Measurements from ENCODE around the gene DDR1. TPM values are rescaled to one million over a fixed set of nuclear protein-coding genes. Genes with fewer than 3 reads are reported as not detected.

DDR1 gene
- total RNA-seq = 11.3 and 13.7 TPM in 2 replicates

- Mint-ChIP-seq H3K4me1 (ENCODE audit: low read depth) (peaks cover 27% of the 10 kb centered on the region), H3K27ac (peak within 1 kb of the TSS; percentile 65), H3K27me3 (ENCODE audit: low read depth) (peaks cover 4% of the 10 kb centered on the region), H3K9me3 (no peaks in the 10 kb centered on the region), H3K4me3 (ENCODE audit: low read depth) (peak within 1 kb of the TSS; percentile 79), H3K36me3 (ENCODE audit: low read depth) (no peaks in the 10 kb centered on the region)
- intact Hi-C loops (cut with micrococcal nuclease) = no loop called here
- no peak for DNase-seq (ENCODE audit: low spot score)
Measured at GRCh38 chr6:30883685-30884520, at the start of gene DDR1. TSS of gene DDR1 (plus strand) at chr6:30884519. CDS start at chr6:30888730, 4,211 bp downstream.

- H3K4me3 Mint-ChIP-seq (ENCODE audit: low read depth) = no peak overlapping the region
- intact Hi-C loops (cut with micrococcal nuclease) = no loop called here
Measured at GRCh38 chr6:30834646-30835045, 49.7 kb upstream of the DDR1 start.

GRCh38 chr6:30835576-30835975 is 48.7 kb upstream of the DDR1 start:
- DNase-seq (ENCODE audit: low spot score) = no peak
- H3K4me1 Mint-ChIP-seq (ENCODE audit: low read depth) = peaks cover 28% of the 10 kb centered on the region
- no peaks in the 10 kb centered on the region for H3K9me3 Mint-ChIP-seq
- H3K27ac Mint-ChIP-seq = no peak overlapping the region
- intact Hi-C loops (cut with micrococcal nuclease) = no loop called here
- H3K27me3 Mint-ChIP-seq (ENCODE audit: low read depth) = no peaks in the 10 kb centered on the region
- H3K4me3 Mint-ChIP-seq (ENCODE audit: low read depth) = no peak overlapping the region
- no peaks in the 10 kb centered on the region for H3K36me3 Mint-ChIP-seq (ENCODE audit: low read depth)

More at GRCh38 chr6:30834646-30835045, 49.7 kb upstream of the DDR1 start:
- Mint-ChIP-seq H3K9me3 (no peaks in the 10 kb centered on the region), H3K4me1 (ENCODE audit: low read depth) (peaks cover 35% of the 10 kb centered on the region), H3K27ac (peak overlapping the region; percentile 36), H3K27me3 (ENCODE audit: low read depth) (no peaks in the 10 kb centered on the region), H3K36me3 (ENCODE audit: low read depth) (no peaks in the 10 kb centered on the region)
- DNase-seq (ENCODE audit: low spot score) = no peak

DNA sequence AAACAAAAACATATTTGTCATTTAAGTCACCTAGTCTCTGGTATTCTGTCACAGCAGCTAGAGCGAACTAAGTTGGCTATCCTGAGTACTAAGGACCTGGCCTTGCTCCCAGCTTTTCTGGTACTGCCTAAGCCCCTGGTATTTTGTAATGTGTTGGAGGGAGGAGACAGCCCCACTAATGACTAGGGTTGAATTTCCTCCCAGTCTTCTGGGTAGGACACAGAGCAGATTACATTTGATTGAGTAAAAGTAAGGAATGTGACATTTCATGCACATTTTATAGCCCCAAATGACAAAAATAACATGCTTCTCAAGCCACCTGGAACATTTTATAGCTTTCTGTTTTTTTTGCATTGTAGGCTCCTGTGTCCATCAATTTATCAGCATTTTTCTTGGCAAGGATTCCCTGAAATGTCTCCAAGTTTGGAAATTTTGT is 47.9 kb upstream of the DDR1 start:
- no peaks in the 10 kb centered on the region for H3K36me3 Mint-ChIP-seq (ENCODE audit: low read depth)
- intact Hi-C loops (cut with micrococcal nuclease) = no loop called here
- H3K4me1 Mint-ChIP-seq (ENCODE audit: low read depth) = peaks cover 22% of the 10 kb centered on the region
- H3K27me3 Mint-ChIP-seq (ENCODE audit: low read depth) = no peaks in the 10 kb centered on the region
- no peak overlapping the region for H3K4me3 Mint-ChIP-seq (ENCODE audit: low read depth)
- no peak for DNase-seq (ENCODE audit: low spot score)
- H3K9me3 Mint-ChIP-seq = no peaks in the 10 kb centered on the region
- H3K27ac Mint-ChIP-seq = no peak overlapping the region

- no peak for DNase-seq (ENCODE audit: low spot score)
- no peak overlapping the region for H3K27ac Mint-ChIP-seq
- intact Hi-C loops (cut with micrococcal nuclease) = no loop called here
- H3K4me3 Mint-ChIP-seq (ENCODE audit: low read depth) = no peak overlapping the region
- H3K9me3 Mint-ChIP-seq = no peaks in the 10 kb centered on the region
- peaks cover 22% of the 10 kb centered on the region for H3K4me1 Mint-ChIP-seq (ENCODE audit: low read depth)
- H3K27me3 Mint-ChIP-seq (ENCODE audit: low read depth) = no peaks in the 10 kb centered on the region
- no peaks in the 10 kb centered on the region for H3K36me3 Mint-ChIP-seq (ENCODE audit: low read depth)
Measured at GRCh38 chr6:30836957-30837356, 47.4 kb upstream of the DDR1 start.

- Mint-ChIP-seq H3K27me3 (ENCODE audit: low read depth) (no peaks in the 10 kb centered on the region), H3K36me3 (ENCODE audit: low read depth) (no peaks in the 10 kb centered on the region), H3K9me3 (no peaks in the 10 kb centered on the region), H3K4me3 (ENCODE audit: low read depth) (no peak overlapping the region), H3K27ac (no peak overlapping the region), H3K4me1 (ENCODE audit: low read depth) (peaks cover 22% of the 10 kb centered on the region)
- intact Hi-C loops (cut with micrococcal nuclease) = no loop called here
- DNase-seq (ENCODE audit: low spot score) = no peak
Measured at GRCh38 chr6:30837432-30837831, 46.9 kb upstream of the DDR1 start.

GRCh38 chr6:30837870-30838269 is 46.4 kb upstream of the DDR1 start:
- H3K9me3 Mint-ChIP-seq = no peaks in the 10 kb centered on the region
- intact Hi-C loops (cut with micrococcal nuclease) = no loop called here
- H3K4me1 Mint-ChIP-seq (ENCODE audit: low read depth) = peaks cover 20% of the 10 kb centered on the region
- DNase-seq (ENCODE audit: low spot score) = no peak
- H3K4me3 Mint-ChIP-seq (ENCODE audit: low read depth) = no peak overlapping the region
- H3K27ac Mint-ChIP-seq = no peak overlapping the region
- no peaks in the 10 kb centered on the region for H3K36me3 Mint-ChIP-seq (ENCODE audit: low read depth)
- H3K27me3 Mint-ChIP-seq (ENCODE audit: low read depth) = no peaks in the 10 kb centered on the region

- H3K27me3 Mint-ChIP-seq (ENCODE audit: low read depth) = no peaks in the 10 kb centered on the region
- no peak for DNase-seq (ENCODE audit: low spot score)
- no peak overlapping the region for H3K4me3 Mint-ChIP-seq (ENCODE audit: low read depth)
- H3K36me3 Mint-ChIP-seq (ENCODE audit: low read depth) = no peaks in the 10 kb centered on the region
- no peaks in the 10 kb centered on the region for H3K9me3 Mint-ChIP-seq
- H3K27ac Mint-ChIP-seq = no peak overlapping the region
- H3K4me1 Mint-ChIP-seq (ENCODE audit: low read depth) = peaks cover 21% of the 10 kb centered on the region
- intact Hi-C loops (cut with micrococcal nuclease) = no loop called here
Measured at GRCh38 chr6:30839671-30840070, 44.6 kb upstream of the DDR1 start.

GRCh38 chr6:30840084-30840934 is 44.0 kb upstream of the DDR1 start:
- H3K4me3 Mint-ChIP-seq (ENCODE audit: low read depth) = no peak overlapping the region
- no peaks in the 10 kb centered on the region for H3K36me3 Mint-ChIP-seq (ENCODE audit: low read depth)
- peaks cover 15% of the 10 kb centered on the region for H3K4me1 Mint-ChIP-seq (ENCODE audit: low read depth)
- no peak overlapping the region for H3K27ac Mint-ChIP-seq
- no peaks in the 10 kb centered on the region for H3K27me3 Mint-ChIP-seq (ENCODE audit: low read depth)
- intact Hi-C loops (cut with micrococcal nuclease) = no loop called here
- no peak for DNase-seq (ENCODE audit: low spot score)
- H3K9me3 Mint-ChIP-seq = no peaks in the 10 kb centered on the region

- peaks cover 15% of the 10 kb centered on the region for H3K4me1 Mint-ChIP-seq (ENCODE audit: low read depth)
- no peaks in the 10 kb centered on the region for H3K36me3 Mint-ChIP-seq (ENCODE audit: low read depth)
- intact Hi-C loops (cut with micrococcal nuclease) = no loop called here
- DNase-seq (ENCODE audit: low spot score) = no peak
- H3K27me3 Mint-ChIP-seq (ENCODE audit: low read depth) = no peaks in the 10 kb centered on the region
- no peak overlapping the region for H3K4me3 Mint-ChIP-seq (ENCODE audit: low read depth)
- no peaks in the 10 kb centered on the region for H3K9me3 Mint-ChIP-seq
- no peak overlapping the region for H3K27ac Mint-ChIP-seq
Measured at GRCh38 chr6:30840935-30841643, 43.2 kb upstream of the DDR1 start.

- Mint-ChIP-seq H3K27ac (no peak overlapping the region), H3K9me3 (no peaks in the 10 kb centered on the region), H3K4me1 (ENCODE audit: low read depth) (peaks cover 15% of the 10 kb centered on the region), H3K27me3 (ENCODE audit: low read depth) (no peaks in the 10 kb centered on the region), H3K36me3 (ENCODE audit: low read depth) (no peaks in the 10 kb centered on the region), H3K4me3 (ENCODE audit: low read depth) (no peak overlapping the region)
- no peak for DNase-seq (ENCODE audit: low spot score)
- intact Hi-C loops (cut with micrococcal nuclease) = no loop called here
Measured at GRCh38 chr6:30841644-30842504, 42.4 kb upstream of the DDR1 start.
